HG02852 (cell line): ENCODE measurements around the gene RPL5.

ENCODE experiments used
- ATAC-seq: cut with Tn5 transposase; IDR thresholded peaks from one replicate; pipeline ENCODE4 v1.9.1; 2021; ENCODE audit warnings: mild to moderate bottlenecking, moderate library complexity; ENCODE audit not compliant: unreplicated experiment

RPL5 gene

DNA sequence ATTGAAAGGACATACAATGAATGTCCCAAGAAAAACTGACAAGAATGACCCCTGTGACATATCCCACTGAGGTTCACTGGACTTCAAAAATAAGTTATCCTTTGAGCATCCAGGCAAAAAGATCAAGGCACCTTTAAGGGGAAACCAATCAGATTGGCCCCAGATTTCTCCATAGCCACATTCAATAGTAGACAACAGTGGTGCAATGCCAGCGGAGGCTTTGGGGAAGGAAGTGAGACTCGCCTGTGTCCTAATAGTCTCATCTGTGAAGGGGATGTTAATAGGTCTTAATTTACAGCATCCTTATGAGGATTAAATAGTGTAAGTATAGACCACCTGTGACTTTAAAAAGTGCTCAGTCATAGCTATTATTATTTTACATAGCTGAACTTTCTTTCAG, 21.5 kb downstream of the RPL5 start:
- no peak for ATAC-seq

GRCh38 chr1:92854101-92854785, 22.4 kb downstream of the RPL5 start:
- ATAC-seq = no peak

- no peak for ATAC-seq
Observed at GRCh38 chr1:92855236-92855635, 23.4 kb downstream of the RPL5 start.

DNA sequence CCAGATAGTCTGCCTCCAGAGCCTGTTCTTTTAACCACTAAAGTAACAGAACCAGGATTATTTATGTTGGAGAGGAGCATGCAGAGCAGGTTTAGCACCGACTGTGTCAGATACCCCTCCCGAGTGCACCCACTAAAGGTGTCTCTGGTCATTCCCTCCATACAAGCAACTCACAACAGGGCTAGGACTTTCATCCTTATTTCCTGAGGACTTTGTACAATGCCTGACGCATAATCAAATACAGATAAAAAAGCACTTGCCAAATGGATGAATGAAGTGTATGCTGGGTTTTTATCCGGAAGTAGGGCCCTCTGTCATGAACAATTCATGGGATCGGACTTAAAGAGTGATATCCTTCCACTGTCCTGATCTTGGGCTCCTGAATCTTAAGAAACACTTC, 26.0 kb downstream of the RPL5 start:
- no peak for ATAC-seq

GRCh38 chr1:92858564-92859399, 26.9 kb downstream of the RPL5 start:
- ATAC-seq = no peak

DNA sequence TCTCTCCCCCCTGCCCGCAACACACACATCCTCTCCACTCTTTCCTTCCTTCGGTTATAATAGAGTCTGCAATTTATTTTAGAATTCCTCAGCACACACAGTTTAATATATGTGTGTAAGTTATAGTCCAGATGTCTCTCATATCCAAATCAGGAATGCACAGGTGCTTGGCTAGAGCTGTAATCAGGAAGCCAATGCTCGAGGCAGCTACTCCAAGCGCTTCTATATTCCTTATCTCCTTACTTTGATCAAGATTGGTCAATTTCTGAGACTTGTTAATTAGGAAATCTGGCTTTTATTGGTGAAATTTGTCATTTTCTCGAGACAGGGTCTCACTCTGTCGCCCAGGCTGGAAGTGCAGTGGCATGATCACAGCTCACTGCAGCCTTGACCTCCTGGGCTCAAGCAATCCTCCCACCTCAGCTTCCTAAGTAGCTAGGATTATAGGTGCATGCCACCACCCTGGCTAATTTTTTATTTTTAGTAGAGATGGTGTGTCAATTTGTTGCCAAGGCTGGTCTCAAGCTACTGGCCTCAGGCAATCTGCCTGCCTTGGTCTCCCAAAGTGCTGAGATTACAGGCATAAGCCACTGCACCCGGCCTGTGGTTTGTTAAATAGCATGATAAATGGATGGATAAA, 27.7 kb downstream of the RPL5 start:
- ATAC-seq = no peak

GRCh38 chr1:92862605-92863004, 30.8 kb downstream of the RPL5 start:
- no peak for ATAC-seq

DNA sequence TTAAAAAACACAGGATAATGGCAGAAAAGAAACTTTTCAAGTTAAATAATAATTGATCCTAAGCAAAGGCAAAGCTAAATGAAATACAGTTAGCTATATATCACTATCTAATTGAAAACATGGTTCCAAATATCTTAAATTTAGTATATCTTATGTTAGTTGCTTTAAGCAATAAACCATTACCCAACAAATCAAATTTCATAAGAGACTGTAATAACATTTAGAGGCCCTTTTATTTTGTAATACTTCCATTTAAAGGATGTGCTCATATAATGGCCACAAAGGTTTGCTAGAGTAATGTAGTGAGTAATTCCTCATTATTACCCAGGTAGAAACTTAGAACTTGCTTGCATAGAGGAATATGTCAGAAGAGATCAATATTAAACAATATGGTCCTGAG, 32.3 kb downstream of the RPL5 start:
- no peak for ATAC-seq

- no peak for ATAC-seq
Observed at GRCh38 chr1:92870591-92870990, 38.8 kb downstream of the RPL5 start.

DNA sequence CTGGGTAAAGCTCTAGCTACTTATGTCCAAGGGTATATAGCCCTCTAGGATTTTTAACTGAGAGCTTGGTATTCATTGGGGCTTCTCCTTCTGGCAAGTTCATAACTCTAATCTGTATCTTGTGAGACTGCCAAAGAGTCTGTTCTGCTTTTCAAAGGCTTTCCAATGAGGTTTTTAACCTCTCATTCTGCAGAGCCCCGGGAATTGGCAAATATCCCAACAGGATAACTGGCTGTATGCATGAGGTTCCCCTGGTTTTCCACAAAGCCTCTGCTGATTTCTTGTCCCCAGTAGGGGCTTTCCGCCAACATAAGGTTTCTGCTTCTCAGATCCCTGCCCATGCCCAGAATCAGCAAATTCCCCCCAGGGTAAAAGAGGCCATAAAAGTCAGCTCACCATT, 40.9 kb downstream of the RPL5 start:
- ATAC-seq = no peak

- no peak for ATAC-seq
Observed at GRCh38 chr1:92874987-92875386, 43.1 kb downstream of the RPL5 start.

DNA sequence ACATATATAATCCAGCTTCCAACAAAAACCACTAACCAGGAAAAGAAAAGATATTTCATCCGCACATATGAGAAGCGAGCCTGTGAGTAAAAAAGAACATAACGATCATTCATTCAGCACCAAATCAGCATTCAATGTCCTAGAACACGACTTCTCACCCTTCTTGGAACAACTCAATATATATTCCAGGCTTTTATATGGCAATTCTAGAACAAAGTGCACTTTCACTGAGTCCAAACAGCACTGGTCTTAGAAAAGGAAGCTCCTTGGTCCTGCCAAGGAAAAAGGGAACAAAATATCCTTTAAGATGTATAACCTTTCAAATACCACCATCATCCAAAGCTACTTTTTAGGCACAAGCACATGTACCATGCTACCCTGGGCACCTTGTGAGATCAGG, 44.5 kb downstream of the RPL5 start:
- ATAC-seq = no peak

DNA sequence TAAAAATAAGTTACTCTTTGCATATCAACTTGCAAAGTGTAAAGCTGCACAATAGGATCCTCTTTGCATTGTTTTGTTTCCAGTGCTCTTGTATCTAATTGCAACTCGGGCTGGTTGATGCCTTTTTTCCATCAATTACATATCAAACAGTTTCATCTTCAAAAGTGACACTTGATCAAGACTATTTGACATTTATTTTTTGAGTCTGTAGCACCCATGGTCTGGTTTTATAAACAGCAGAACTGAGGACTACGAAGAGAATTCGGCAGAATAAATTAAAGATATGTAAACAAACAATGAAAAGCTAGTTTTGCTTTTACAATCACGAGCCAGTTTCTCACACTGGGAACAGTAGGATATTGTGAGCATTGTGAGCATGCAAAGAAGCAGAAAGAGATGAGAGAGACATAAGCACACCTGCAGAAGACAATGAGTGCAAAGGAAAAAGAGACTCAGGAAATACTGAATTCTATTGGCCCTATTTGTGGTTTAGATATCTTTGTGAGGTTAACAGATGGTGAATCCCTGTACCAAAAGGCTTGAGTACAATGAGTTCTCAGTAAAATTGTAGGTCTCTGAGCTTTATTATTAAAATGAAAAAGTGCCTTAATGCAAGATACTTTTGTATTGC, 45.4 kb downstream of the RPL5 start:
- ATAC-seq = no peak

GRCh38 chr1:92877792-92878191, 46.0 kb downstream of the RPL5 start:
- no peak for ATAC-seq

DNA sequence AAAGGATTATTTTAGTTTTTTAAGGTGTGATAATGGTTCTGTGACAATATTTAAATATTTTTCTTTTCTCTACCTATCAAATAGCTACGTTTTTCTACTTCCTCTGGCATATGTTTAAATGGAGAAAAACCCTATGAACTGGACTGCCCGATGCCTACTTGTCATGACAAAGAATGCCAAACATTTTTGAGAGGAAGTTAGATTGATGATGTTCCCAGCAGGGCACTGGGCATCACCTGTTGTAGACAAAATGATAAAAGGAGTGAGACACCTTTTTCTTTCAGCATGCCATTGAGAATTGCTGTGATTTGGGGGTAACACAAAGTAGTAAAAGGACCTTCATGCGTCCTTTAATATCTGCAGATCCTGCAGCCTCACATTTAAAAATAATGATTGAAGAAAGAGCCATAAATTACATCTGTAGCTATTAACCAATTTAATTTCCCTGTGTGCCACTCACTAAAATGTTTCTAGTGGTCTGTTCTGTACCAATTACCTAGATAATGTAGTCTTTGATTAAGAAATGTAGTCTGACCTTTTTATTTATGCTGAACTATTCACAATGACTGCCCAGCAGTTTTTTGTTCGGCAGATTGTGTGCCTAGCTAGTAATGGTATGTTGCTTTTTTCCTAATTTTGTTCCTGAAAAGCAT, 47.6 kb downstream of the RPL5 start:
- no peak for ATAC-seq

DNA sequence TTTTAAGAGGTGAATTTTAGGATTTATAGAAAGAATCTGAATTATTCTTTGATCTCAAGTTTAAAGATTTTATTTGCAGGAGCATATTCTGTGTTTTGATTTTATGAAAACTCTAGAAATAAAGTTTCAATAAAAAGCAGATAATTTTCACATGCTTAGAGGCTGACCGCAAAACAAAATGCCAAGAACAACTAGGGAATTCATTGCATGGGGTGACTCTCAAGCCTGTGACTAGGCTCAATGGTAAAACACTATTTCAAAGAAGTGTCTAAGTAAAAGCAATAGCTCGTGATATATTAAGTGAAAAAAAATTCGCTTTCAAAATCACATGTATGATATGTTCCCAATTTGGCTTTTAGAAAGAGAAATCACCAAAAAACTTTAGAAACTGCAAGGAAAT, 49.6 kb downstream of the RPL5 start:
- ATAC-seq = no peak

- no peak for ATAC-seq
Observed at GRCh38 chr1:92882819-92883218, 51.0 kb downstream of the RPL5 start.

- ATAC-seq = no peak
Observed at GRCh38 chr1:92883297-92883696, 51.5 kb downstream of the RPL5 start.

DNA sequence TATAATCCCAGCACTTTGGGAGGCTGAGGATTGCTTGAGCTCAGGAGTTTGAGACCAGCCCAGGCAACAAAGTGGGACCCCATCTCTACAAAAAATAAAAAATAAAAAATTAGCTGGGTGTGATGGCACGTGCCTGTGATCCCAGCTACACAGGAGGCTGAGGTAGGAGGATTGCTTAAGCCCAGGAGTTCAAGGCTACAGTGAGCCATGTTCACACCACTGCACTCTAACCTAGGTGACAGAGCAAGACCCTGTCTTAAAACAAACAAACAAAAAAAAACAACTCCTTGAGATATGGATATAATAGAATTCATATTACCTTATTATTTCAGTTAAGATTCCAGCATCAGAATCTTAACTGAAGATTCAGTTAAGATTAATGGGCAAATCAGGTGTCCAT, 52.4 kb downstream of the RPL5 start:
- no peak for ATAC-seq

DNA sequence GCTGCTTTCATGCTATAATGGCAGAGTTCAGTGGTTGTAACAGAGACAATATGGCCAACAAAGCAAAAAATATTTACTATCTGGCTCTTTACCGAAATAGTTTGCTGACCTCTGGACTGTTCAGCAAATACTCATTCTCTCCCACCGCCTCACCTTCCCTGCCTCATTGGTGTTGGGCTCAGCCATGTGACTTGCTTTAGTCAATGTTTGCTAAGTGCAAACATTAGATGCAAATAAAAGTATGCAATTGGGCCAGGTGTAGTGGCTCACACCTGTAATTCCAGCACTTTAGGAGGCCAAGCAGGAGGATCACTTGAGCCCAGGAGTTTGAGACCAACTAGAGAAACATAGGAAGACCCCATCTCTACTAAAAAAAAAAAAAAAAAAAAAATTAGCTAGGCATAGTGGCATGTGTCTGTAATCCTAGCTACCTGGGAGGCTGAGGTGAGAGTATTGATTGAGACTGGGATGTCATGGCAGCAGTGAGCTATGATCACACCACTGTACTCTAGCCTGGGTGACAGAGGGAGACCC, 55.1 kb downstream of the RPL5 start:
- no peak for ATAC-seq

DNA sequence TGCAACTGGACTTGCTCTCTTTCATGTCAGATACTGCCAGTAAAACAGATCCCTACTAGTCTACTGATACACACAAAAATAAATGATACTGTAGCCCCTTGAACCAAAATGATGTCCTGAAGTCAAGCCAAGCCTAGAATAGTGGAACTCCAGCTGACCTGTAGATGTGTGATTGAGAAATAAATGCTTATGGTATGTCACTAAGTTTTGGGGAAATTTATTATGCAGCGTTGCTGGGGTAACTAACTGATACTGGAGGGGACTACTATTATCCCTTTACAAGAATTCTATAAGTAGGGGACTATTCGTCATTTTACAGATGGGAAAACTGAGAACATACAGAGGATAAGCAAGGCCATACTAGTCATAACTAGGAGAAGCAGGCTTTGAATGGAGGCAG, 55.6 kb downstream of the RPL5 start:
- ATAC-seq = no peak
